GM23338 (cell line): Measurements from ENCODE around the gene MED1.
"Not testable (repeated sequence)": the region's sequence is repeated elsewhere in the genome, so short reads cannot be mapped to it uniquely, and the experiment has no call there.

Experiments used
- EZH2 ChIP-seq: fragments of 200-600 bp; sonication (generic); IDR thresholded peaks from one replicate; pipeline ENCODE4 v1.8.0; 2017; ENCODE audit warnings: antibody characterized with exemption, mild to moderate bottlenecking, low read depth; ENCODE audit not compliant: unreplicated experiment
- POLR2AphosphoS5 ChIP-seq: IDR thresholded peaks from 2 replicates; pipeline ENCODE4 v1.6.1; 2016; ENCODE audit warnings: antibody characterized with exemption, low read depth
- STAT1 ChIP-seq: IDR thresholded peaks from one replicate; pipeline ENCODE4 v1.6.1; 2016; ENCODE audit warnings: antibody characterized with exemption; ENCODE audit not compliant: unreplicated experiment
- ZNF331 ChIP-seq: fragments of 250-450 bp; sonication (Bioruptor Pico); IDR thresholded peaks from 2 replicates; pipeline ENCODE4 v1.5.0; 2020; ENCODE audit warnings: low read depth, mild to moderate bottlenecking, moderate library complexity
- TF ChIP-seq, protein P1 (sequence below), 2 experiments: fragments of 200-600 bp in 1 of 2; sonication (generic) in 1 of 2; conservative IDR thresholded peaks; 2 replicates each; pipeline versions ENCODE4 v1.5.1 to v1.6.1; 2016 to 2017; ENCODE audit warnings: antibody characterized with exemption in 2 of 2, low read depth in 2 of 2, mild to moderate bottlenecking in 2 of 2, moderate library complexity in 1 of 2

DNA sequence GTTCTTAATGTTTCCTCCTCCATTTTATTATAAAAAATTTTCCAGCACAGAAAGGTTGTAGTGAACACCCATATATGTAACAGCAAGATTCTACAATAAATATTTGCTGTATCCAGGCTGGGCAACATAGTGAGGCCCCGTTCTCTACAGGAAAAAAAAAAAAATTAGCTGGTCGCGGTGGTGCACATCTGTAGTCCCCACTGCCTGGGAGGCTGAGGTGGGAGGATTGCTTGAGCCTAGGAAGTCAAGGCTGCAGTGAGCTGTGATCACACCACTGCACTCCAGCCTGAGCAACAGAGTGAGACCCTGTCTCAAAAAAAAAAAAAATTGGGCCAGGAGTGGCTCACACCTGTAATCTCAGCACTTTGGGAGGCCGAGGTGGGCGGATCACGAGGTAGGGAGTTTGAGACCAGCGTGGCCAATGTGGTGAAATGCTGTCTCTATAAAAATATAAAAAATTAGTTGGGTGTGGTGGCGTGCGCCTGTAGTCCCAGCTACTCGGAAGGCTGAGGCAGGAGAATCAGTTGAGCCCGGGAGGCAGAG, 13.6 kb upstream of the MED1 start:
- TF ChIP-seq, protein P1, sequence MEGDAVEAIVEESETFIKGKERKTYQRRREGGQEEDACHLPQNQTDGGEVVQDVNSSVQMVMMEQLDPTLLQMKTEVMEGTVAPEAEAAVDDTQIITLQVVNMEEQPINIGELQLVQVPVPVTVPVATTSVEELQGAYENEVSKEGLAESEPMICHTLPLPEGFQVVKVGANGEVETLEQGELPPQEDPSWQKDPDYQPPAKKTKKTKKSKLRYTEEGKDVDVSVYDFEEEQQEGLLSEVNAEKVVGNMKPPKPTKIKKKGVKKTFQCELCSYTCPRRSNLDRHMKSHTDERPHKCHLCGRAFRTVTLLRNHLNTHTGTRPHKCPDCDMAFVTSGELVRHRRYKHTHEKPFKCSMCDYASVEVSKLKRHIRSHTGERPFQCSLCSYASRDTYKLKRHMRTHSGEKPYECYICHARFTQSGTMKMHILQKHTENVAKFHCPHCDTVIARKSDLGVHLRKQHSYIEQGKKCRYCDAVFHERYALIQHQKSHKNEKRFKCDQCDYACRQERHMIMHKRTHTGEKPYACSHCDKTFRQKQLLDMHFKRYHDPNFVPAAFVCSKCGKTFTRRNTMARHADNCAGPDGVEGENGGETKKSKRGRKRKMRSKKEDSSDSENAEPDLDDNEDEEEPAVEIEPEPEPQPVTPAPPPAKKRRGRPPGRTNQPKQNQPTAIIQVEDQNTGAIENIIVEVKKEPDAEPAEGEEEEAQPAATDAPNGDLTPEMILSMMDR (conservative IDR thresholded peaks at IDR 0.05; ENCODE audit: low read depth in 2 of 2): not testable (repeated sequence)
- not testable (repeated sequence) for TF ChIP-seq EZH2; POLR2AphosphoS5; STAT1; ZNF331 (CRISPR knock-in tag)
